Caki2 (cell line): ENCODE data around the gene TAF11L9. TPM values are rescaled to one million over a fixed set of nuclear protein-coding genes. Genes with fewer than 3 reads are reported as not detected.
"Not testable (repeated sequence)": the region's sequence is repeated elsewhere in the genome, so short reads cannot be mapped to it uniquely, and the experiment has no call there.

Experiments
- DNase-seq: peaks from one replicate; pipeline ENCODE4 v3.0.0-alpha.2; 2015; ENCODE audit warnings: low read depth
- in situ Hi-C: cut with HindIII; loops from 2 replicates; pipeline ENCODE4 v1.10.0; 2016; ENCODE audit warnings: low sequenced_read_pairs, low pct_unique_long_range_greater_than_20kb, mixed read lengths
- total RNA-seq: library from RNA; depleted of rRNA; stranded (reverse); fragments of >200 nt; shearing (Covaris generic); gene quantifications from 2 replicates; pipeline ENCODE4 v1.2.3, GENCODE V29; 2014; ENCODE audit warnings: low replicate concordance; rRNA removed

Gene TAF11L9
- total RNA-seq, result not detected in 2 replicates

DNA sequence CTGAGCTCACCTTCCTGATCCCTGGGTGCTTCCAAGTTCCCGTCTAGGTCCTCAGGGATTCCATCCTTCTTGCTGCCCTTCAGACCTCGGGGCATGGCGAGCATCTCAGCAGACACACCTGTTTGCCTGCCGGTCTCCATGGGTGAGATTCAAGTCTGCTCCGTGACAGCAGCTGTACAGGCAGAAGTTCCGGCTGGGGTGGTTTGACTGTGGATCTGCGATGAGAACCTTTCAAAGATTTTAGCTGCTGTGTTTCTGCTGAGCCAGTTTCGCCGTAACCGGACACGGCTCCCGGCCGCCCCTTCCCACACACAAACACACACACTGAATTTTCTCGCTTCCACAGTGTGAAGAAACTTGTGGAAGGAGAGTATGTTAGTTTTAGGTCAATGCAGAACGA is at the start of gene TAF11L9:
TAF11L9 (minus strand) TSS at position 140 of the 400 bp plus-strand sequence.
- DNase-seq, in situ Hi-C loops: not testable (repeated sequence)

DNA sequence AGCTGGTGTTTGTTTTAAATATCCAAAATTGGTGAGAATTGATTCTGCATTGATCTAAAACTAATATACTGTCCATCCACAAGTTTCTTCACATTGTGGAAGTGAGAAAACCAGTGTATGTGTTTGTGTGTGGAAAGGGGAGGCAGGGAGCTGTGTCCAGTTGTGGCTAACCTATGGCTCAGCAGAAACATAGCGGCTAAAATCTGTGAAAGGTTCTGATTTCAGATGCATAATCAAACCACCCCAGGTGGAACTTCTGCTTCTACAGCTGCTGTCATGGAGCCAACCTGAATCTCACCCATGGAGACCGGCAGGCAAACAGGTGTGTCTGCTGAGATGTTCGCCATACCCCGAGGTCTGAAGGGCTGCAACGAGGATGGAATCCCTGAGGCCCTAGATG is 40.0 kb upstream of the TAF11L9 start, which contains the start of gene TAF11L14:
TAF11L14 (plus strand) TSS at position 301 of the 400 bp plus-strand sequence.
- DNase-seq, result no peak
- in situ Hi-C loops, result no loop called here

DNA sequence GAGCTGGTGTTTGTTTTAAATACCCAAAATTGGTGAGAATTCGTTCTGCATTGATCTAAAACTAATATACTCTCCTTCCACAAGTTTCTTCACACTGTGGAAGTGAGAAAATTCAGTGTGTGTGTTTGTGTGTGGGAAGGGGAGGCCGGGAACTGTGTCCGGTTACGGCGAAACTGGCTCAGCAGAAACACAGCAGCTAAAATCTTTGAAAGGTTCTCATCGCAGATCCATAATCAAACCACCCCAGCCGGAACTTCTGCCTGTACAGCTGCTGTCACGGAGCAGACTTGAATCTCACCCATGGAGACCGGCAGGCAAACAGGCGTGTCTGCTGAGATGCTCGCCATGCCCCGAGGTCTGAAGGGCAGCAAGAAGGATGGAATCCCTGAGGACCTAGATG is 37.6 kb upstream of the TAF11L9 start, which contains the start of gene TAF11L13:
TAF11L13 (plus strand) TSS at position 301 of the 400 bp plus-strand sequence.
- DNase-seq, in situ Hi-C loops: not testable (repeated sequence)

DNA sequence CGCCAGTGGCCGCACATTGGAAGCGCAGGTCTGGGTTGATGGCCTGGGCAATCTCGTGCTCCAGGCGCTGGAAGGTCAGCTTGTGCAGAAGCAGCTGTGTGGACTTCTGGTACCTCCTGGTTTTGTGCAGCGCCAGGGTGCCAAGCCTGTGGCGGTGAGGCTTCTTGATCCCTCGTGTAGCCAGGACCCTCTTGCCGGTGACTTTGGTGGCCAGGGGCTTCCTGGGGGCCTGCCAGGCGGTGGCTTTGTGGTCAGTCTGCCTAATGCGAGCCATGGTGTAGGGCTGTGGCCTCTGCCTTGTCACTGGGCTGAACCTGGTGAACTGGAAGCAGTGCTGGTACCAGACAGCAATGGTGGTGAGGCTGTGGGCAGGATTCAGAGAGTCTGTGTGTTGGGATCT is 31.5 kb upstream of the TAF11L9 start:
- in situ Hi-C loops, result no loop called here
- DNase-seq, result no peak

DNA sequence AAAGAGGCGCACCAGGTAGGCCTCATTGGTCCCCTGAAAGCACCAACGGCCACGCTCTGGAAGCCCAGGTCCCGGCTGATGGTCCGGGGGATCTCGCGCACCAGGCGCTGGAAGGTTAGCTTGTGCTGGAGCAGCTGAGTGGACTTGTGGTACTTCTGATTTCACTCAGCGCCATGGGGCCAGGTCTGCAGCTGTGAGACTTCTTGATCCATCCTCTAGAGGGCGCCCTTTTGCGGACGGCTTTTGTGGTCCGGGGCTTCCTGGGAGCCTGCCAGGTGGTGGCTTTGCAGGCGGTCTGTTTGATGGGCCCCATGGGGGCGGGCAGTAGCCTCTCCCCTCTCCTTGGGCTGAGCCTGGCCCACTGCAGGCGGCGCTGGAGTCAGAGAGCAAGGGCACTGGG is 26.4 kb upstream of the TAF11L9 start:
- in situ Hi-C loops, result no loop called here
- no peak for DNase-seq

DNA sequence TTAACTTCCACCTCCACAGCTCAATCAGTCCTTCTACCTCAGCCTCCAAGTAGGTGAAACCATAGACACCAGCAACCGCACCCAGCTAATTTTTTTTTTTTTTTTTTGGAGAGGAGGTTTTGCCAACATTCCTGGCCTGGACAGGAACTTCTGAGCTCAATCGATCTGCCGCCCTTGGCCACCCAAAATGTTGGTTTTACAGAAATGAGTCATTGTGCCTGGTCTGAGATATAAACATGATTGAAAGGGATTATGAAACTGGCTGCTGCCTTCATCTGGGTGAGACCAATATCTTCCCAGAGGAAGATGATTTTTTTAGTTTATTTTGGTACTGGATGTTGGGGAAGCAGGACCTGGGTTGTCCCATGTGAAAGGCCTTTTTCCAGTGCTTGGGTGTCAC is 25.2 kb upstream of the TAF11L9 start:
- in situ Hi-C loops, result no loop called here
- no peak for DNase-seq

DNA sequence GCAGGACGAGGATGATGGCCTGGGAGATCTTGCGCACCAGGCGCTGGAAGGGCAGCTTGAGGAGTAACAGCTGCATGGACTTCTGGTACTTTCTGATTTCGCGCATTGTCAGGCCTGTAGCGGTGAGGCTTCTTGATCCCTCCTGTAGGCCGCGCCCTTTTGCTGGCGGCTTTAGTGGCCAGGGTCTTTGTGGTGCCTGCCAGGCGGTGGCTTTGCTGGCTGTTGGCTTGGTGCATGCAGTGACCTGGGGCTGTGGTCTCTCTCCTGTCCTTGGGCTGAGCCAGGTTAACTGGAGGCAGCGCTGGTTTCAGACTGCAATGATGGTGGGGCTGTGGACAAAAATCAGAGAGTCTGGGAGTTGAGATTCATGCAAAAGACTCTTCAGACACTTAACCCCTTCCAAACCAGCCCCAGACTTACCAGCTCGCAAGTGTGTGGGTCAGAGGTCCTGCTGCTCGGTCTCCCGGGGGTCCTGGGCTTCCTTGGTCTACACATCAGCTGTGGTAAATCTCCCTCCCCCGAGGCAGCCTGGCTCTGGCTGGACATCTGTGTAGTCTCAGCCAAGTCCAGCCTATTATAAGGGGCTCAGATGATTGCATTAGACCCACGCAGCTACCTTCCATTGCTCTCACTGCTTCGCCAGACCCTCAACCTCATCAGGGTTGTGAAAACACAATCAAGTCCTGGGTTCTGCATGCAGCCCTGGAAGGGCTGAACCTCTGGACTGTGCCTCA is 20.8 kb upstream of the TAF11L9 start:
- in situ Hi-C loops, result no loop called here
- DNase-seq, result no peak

DNA sequence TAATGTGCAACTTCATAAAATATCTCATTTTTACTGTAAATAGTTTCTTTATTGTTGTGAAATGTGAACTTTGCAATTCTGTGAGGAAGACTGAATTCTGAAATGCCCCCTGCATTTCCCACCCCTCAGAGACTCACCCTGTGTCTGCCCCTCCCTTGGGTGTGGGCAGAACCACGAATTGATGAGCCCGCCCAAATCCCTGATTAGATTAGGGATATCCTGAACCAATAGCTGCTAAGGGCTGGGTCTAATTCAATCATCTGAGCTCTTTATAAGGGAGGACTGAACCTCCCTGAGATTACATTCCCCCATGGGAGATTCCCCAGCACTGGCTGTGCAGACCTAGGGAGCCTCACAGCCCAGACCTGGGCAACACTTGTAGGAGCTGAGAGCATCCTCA is 15.9 kb upstream of the TAF11L9 start, which contains the start of gene TAF11L12:
TAF11L12 (plus strand) TSS at position 301 of the 400 bp plus-strand sequence.
- DNase-seq, in situ Hi-C loops: not testable (repeated sequence)

DNA sequence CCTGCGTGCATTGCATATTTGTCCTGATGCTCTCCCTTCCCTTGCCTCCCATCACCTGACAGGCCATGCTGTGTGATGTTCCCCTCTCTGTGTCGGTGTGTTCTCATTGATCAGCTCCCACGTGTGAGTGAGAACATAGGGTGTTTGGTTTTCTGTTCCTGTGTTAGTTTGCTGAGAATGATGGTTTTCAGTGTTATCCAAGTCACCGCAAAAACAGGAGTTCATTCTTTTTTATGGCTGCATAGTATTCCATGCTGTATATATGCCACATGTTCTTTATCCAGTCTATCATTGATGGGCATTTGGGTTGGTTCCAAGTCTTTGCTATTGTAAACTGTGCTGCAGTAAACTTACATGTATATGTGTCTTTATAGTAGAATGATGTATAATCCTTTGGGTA is 13.3 kb upstream of the TAF11L9 start:
- DNase-seq, in situ Hi-C loops: not testable (repeated sequence)

DNA sequence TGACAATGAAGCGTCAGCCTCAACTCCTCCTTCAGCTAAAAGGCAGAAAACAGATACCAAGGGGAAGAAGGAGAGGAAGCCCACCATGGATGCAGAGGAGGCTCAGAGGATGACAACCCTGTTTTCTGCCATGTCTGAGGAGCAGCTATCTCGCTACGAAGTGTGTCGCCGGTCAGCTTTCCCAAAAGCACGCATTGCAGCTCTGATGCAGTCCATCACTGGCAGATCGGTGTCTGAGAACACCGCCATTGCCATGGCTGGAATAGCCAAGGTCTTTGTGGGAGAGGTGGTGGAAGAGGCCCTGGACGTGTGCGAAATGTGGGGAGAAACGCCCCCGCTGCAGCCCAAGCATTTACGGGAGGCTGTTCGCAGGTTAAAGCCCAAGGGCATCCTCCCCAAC is 10.8 kb upstream of the TAF11L9 start:
- in situ Hi-C loops, result no loop called here
- DNase-seq, result no peak

DNA sequence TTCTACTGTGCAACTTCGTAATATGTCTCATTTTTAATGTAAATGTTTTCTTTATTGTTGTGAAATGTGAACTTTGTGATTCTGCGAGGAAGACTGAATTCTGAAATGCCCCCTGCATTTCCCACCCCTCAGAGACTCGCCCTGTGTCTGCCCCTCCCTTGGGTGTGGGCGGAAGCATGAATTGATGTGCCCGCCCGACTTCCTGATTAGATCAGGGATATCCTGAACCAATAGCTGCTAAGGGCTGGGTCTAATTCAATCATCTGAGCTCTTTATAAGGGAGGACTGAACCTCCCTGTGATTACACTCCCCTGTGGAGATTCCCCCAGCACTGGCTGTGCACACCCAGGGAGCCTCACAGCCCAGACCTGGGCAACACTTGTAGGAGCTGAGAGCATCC is 9.7 kb upstream of the TAF11L9 start, which contains the start of gene TAF11L11:
TAF11L11 (plus strand) TSS at position 304 of the 400 bp plus-strand sequence.
- in situ Hi-C loops, DNase-seq: not testable (repeated sequence)

DNA sequence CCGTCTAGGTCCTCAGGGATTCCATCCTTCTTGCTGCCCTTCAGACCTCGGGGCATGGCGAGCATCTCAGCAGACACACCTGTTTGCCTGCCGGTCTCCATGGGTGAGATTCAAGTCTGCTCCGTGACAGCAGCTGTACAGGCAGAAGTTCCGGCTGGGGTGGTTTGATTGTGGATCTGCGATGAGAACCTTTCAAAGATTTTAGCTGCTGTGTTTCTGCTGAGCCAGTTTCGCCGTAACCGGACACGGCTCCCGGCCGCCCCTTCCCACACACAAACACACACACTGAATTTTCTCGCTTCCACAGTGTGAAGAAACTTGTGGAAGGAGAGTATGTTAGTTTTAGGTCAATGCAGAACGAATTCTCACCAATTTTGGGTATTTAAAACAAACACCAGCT is 3.5 kb upstream of the TAF11L9 start, which contains the start of gene TAF11L10:
TAF11L10 (minus strand) TSS at position 101 of the 400 bp plus-strand sequence.
- in situ Hi-C loops, DNase-seq: not testable (repeated sequence)

DNA sequence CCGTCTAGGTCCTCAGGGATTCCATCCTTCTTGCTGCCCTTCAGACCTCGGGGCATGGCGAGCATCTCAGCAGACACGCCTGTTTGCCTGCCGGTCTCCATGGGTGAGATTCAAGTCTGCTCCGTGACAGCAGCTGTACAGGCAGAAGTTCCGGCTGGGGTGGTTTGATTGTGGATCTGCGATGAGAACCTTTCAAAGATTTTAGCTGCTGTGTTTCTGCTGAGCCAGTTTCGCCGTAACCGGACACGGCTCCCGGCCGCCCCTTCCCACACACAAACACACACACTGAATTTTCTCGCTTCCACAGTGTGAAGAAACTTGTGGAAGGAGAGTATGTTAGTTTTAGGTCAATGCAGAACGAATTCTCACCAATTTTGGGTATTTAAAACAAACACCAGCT is 3.3 kb downstream of the TAF11L9 start, which contains the start of gene TAF11L8:
TAF11L8 (minus strand) TSS at position 101 of the 400 bp plus-strand sequence.
- DNase-seq, in situ Hi-C loops: not testable (repeated sequence)

DNA sequence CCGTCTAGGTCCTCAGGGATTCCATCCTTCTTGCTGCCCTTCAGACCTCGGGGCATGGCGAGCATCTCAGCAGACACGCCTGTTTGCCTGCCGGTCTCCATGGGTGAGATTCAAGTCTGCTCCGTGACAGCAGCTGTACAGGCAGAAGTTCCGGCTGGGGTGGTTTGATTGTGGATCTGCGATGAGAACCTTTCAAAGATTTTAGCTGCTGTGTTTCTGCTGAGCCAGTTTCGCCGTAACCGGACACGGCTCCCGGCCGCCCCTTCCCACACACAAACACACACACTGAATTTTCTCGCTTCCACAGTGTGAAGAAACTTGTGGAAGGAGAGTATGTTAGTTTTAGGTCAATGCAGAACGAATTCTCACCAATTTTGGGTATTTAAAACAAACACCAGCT is 8.5 kb downstream of the TAF11L9 start, which contains the start of gene TAF11L7:
TAF11L7 (minus strand) TSS at position 101 of the 400 bp plus-strand sequence.
- DNase-seq, in situ Hi-C loops: not testable (repeated sequence)

Other genes starting within 250 kb of the TAF11L9 start
- gene TAF11L2, start 96.2 kb downstream of the TAF11L9 start, total RNA-seq, result not detected in 2 replicates
- gene TAF11L3, start 76.0 kb downstream of the TAF11L9 start, total RNA-seq, result not detected in 2 replicates
- gene TAF11L4, start 72.6 kb downstream of the TAF11L9 start, total RNA-seq, result not detected in 2 replicates
- gene TAF11L5, start 69.2 kb downstream of the TAF11L9 start, total RNA-seq, result not detected in 2 replicates
- not detected in 2 replicates for gene TAF11L6, start 65.7 kb downstream of the TAF11L9 start, total RNA-seq
- gene TAF11L7, start 8.6 kb downstream of the TAF11L9 start, total RNA-seq, result not detected in 2 replicates
- not detected in 2 replicates for gene TAF11L8, start 3.4 kb downstream of the TAF11L9 start, total RNA-seq
- not detected in 2 replicates for gene TAF11L10, start 3.4 kb upstream of the TAF11L9 start, total RNA-seq
- gene TAF11L11, start 9.8 kb upstream of the TAF11L9 start, total RNA-seq, result not detected in 2 replicates
- gene TAF11L12, start 16.0 kb upstream of the TAF11L9 start, total RNA-seq, result not detected in 2 replicates
- gene TAF11L13, start 37.7 kb upstream of the TAF11L9 start, total RNA-seq, result not detected in 2 replicates
- gene TAF11L14, start 40.1 kb upstream of the TAF11L9 start, total RNA-seq, result not detected in 2 replicates